Purkinje cell (primary cell): ENCODE data around the gene LXN. TPM values are rescaled to one million over a fixed set of nuclear protein-coding genes. Genes with fewer than 3 reads are reported as not detected.

ENCODE experiments used
- polyA plus RNA-seq: library from polyadenylated mRNA; unstranded; fragments of >200 nt; fragmentation: Nextera tagmentation; gene quantifications from 2 replicates; pipeline ENCODE4 v1.2.1, GENCODE V29; 2014

LXN gene, protein sequence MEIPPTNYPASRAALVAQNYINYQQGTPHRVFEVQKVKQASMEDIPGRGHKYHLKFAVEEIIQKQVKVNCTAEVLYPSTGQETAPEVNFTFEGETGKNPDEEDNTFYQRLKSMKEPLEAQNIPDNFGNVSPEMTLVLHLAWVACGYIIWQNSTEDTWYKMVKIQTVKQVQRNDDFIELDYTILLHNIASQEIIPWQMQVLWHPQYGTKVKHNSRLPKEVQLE
- 6.4 and 11.9 TPM in 2 replicates for polyA plus RNA-seq

DNA sequence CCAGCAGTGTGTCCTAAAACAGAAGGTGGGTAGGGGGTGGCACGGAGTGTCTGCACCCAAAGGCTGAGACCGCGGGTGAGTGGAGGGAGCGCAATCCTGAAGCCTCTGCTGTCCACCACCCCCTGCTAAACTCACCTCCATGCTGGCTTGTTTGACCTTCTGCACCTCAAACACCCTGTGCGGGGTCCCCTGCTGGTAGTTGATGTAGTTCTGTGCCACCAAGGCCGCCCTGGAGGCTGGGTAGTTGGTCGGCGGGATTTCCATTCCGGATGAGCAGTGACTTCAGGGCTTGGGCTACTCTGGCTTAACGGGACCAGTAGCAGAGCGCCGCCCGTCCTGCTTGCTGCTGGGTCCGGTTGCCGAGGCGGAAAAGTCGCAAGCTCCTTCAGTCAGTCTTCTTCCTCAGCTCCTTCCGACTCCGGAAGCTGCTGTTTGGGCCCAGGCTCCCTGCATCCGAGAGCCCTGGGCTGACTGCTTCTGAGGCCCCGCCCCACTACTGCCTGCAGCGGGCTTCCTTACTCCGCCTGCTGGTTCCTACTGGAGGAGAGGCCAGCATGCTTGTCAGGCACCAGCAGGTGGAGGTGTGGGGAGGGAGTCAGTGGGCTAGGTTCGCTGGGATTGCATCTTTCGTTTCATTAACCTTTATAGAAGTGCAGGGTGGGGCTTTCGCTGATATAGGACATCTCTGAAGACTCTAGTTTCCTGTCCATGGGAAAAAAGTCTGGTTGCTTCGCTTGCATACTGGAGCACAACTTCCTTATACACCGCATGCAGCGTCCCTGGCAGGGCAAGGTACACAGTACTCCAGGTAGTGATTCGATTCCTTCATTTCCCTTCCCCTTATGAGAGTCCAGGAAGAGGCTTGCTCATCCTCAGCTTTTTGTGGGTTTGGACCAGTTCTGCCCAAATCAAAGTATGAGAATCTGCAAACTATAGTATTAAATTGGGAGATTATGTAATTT, at the start of gene LXN:
Gene LXN (minus strand): TSS at position 434 of the 962 bp plus-strand sequence. CDS start 170 bp downstream, at position 264.

DNA sequence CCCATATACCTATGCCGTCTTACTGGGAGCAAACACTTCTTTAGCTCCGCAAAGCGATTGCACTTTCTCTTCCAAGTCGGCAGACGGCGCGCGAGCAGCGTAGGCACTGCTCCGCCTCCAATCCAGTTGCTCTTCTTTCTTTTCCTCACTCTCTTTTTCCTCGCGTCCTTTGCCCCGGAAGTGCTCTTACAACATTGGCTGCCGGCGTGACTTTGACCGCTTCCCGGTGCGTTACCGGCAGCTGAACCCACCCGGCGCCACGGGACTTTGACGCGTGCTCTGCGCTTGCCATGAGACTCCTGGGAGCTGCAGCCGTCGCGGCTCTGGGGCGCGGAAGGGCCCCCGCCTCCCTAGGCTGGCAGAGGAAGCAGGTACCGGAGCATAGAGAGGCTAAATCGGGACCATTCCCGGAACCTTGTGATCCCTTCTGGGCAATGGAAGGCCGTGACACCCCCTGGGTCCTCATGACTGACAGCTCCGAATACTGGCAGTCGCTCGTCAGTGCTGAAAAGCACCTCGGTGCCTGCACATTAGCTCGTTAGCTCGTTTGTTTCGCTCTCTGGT, 28.0 kb downstream of the LXN start, which contains the start of gene GFM1:
Gene GFM1 (plus strand): TSS at position 183 of the 564 bp plus-strand sequence. CDS start 108 bp downstream, at position 291.

Other genes starting within 250 kb of the LXN start
- gene MLF1, start 101.5 kb downstream of the LXN start, polyA plus RNA-seq, result 70.6 and 86.1 TPM in 2 replicates
- 57.0 and 89.6 TPM in 2 replicates for gene GFM1, start 28.1 kb downstream of the LXN start, polyA plus RNA-seq
- gene RARRES1, start 59.8 kb upstream of the LXN start, polyA plus RNA-seq, result 0.71 and 2.4 TPM in 2 replicates
- gene MFSD1, start 129.4 kb upstream of the LXN start, polyA plus RNA-seq, result 19.8 and 24.5 TPM in 2 replicates